IPS DF 6.9 (cell line): ENCODE results near the gene STOML3.

Experiments used
- DNase-seq: peaks from one replicate; pipeline ENCODE4 v3.0.0-alpha.2; 2013; ENCODE audit warnings: low read depth, low spot score
- H3K27ac ChIP-seq: one replicate; pipeline ENCODE4 v1.5.1; 2013; ENCODE audit warnings: low read length, control low read depth
- H3K27me3 ChIP-seq: 2 replicates; pipeline ENCODE4 v1.6.1; 2013; ENCODE audit warnings: mild to moderate bottlenecking, low read length; ENCODE audit not compliant: control insufficient read depth, insufficient read depth
- H3K36me3 ChIP-seq: 2 replicates; pipeline ENCODE4 v1.6.1; 2013; ENCODE audit warnings: low read length; ENCODE audit not compliant: control insufficient read depth, insufficient read depth
- H3K4me1 ChIP-seq: 2 replicates; pipeline ENCODE4 v1.6.1; 2013; ENCODE audit warnings: low read length; ENCODE audit not compliant: control insufficient read depth, insufficient read depth
- H3K4me3 ChIP-seq: 2 replicates; pipeline ENCODE4 v1.5.1; 2013; ENCODE audit warnings: mild to moderate bottlenecking, low read length
- H3K9me3 ChIP-seq: 2 replicates; pipeline ENCODE4 v1.6.1; 2013; ENCODE audit warnings: low read length, inconsistent platforms; ENCODE audit not compliant: control insufficient read depth, insufficient read depth
- WGBS: extraction: QIAGEN DNeasy Blood & Tissue Kit; methylation state at CpG from one replicate; pipeline ENCODE4 v1.1.7; 2013; ENCODE audit warnings: mixed read lengths, missing lambda C conversion rate; ENCODE audit not compliant: insufficient read length, insufficient coverage; 5-methylcytosine and 5-hydroxymethylcytosine counted together

The STOML3 gene

GRCh38 chr13:38990693-38991092 lies at the start of gene STOML3:
STOML3 (minus strand) TSS chr13:38990831; CDS start chr13:38990721, 110 bp downstream.
- Histone ChIP-seq H3K4me1 (no peaks in the 10 kb centered on the region), H3K36me3 (no peaks in the 10 kb centered on the region), H3K4me3 (no peak within 1 kb of the TSS), H3K27ac (no peak within 1 kb of the TSS), H3K9me3 (no peaks in the 10 kb centered on the region), H3K27me3 (no peaks in the 10 kb centered on the region)
- no peak for DNase-seq

- Histone ChIP-seq H3K9me3 (no peaks in the 10 kb centered on the region), H3K36me3 (no peaks in the 10 kb centered on the region), H3K27me3 (no peaks in the 10 kb centered on the region), H3K4me3 (no peak overlapping the region), H3K27ac (no peak overlapping the region), H3K4me1 (no peaks in the 10 kb centered on the region; the same call in 1 of the 2 replicates)
- WGBS: no CpG with 5 or more reads among the region's 1 CpG
- DNase-seq: no peak
Measured at GRCh38 chr13:39040206-39040605, 49.6 kb upstream of the STOML3 start.

- 100% methylated on average over 2 of the region's 7 CpGs for WGBS
- H3K9me3 ChIP-seq: no peaks in the 10 kb centered on the region
- DNase-seq: no peak
- H3K36me3 ChIP-seq: no peaks in the 10 kb centered on the region
- H3K27me3 ChIP-seq: no peaks in the 10 kb centered on the region
- peak overlapping the region; percentile 55; the same call in 1 of the 2 replicates for H3K4me3 ChIP-seq
- H3K4me1 ChIP-seq: no peaks in the 10 kb centered on the region; the same call in 1 of the 2 replicates
- no peak overlapping the region for H3K27ac ChIP-seq
Measured at GRCh38 chr13:39039041-39039440, 48.4 kb upstream of the STOML3 start.

GRCh38 chr13:39038569-39039030 lies 48.0 kb upstream of the STOML3 start:
- no peaks in the 10 kb centered on the region for H3K36me3 ChIP-seq
- H3K4me3 ChIP-seq: peak overlapping the region; percentile 55
- WGBS: no CpG with 5 or more reads among the region's 15 CpGs
- no peaks in the 10 kb centered on the region for H3K27me3 ChIP-seq
- H3K4me1 ChIP-seq: no peaks in the 10 kb centered on the region; the same call in 1 of the 2 replicates
- no peaks in the 10 kb centered on the region for H3K9me3 ChIP-seq
- no peak overlapping the region for H3K27ac ChIP-seq
- no peak for DNase-seq

GRCh38 chr13:39037880-39038568 lies 47.4 kb upstream of the STOML3 start, which contains the start of the genes NHLRC3 and PROSER1:
NHLRC3 (plus strand) TSS chr13:39038456; CDS start chr13:39038640, 184 bp downstream.
PROSER1 (minus strand) TSS chr13:39038089; CDS start chr13:39037242, 847 bp downstream.
- Histone ChIP-seq H3K4me1 (no peaks in the 10 kb centered on the region; the same call in 1 of the 2 replicates), H3K27ac (no peak within 1 kb of the TSS), H3K9me3 (no peaks in the 10 kb centered on the region), H3K4me3 (peak within 1 kb of the TSS; percentile 55), H3K27me3 (no peaks in the 10 kb centered on the region), H3K36me3 (no peaks in the 10 kb centered on the region)
- DNase-seq: no peak
- WGBS: no CpG with 5 or more reads among the region's 41 CpGs

- no CpG with 5 or more reads among the region's 39 CpGs for WGBS
- no peaks in the 10 kb centered on the region; the same call in 1 of the 2 replicates for H3K4me1 ChIP-seq
Measured at GRCh38 chr13:39037410-39037879, 46.8 kb upstream of the STOML3 start.

GRCh38 chr13:39036212-39036611 lies 45.6 kb upstream of the STOML3 start:
- Histone ChIP-seq H3K4me3 (peak overlapping the region; percentile 55; the same call in 1 of the 2 replicates), H3K27ac (no peak overlapping the region), H3K4me1 (no peaks in the 10 kb centered on the region; the same call in 1 of the 2 replicates), H3K27me3 (no peaks in the 10 kb centered on the region), H3K36me3 (no peaks in the 10 kb centered on the region), H3K9me3 (no peaks in the 10 kb centered on the region)
- DNase-seq: no peak
- WGBS: no CpG with 5 or more reads among the region's 9 CpGs

More at GRCh38 chr13:39037410-39037879, 46.8 kb upstream of the STOML3 start:
- Histone ChIP-seq H3K27me3 (no peaks in the 10 kb centered on the region), H3K4me3 (peak overlapping the region; percentile 55), H3K9me3 (no peaks in the 10 kb centered on the region), H3K27ac (no peak overlapping the region), H3K36me3 (no peaks in the 10 kb centered on the region)
- no peak for DNase-seq

- H3K4me3 ChIP-seq: peak overlapping the region; percentile 9; the same call in 1 of the 2 replicates
- no peaks in the 10 kb centered on the region; the same call in 1 of the 2 replicates for H3K4me1 ChIP-seq
- DNase-seq: no peak
- H3K27me3 ChIP-seq: no peaks in the 10 kb centered on the region
- no peaks in the 10 kb centered on the region for H3K36me3 ChIP-seq
- no peak overlapping the region for H3K27ac ChIP-seq
- H3K9me3 ChIP-seq: no peaks in the 10 kb centered on the region
- whole genome bisulfite sequencing: no CpG with 5 or more reads among the region's 2 CpGs
Measured at GRCh38 chr13:39035799-39036198, 45.2 kb upstream of the STOML3 start.

GRCh38 chr13:39035204-39035603 lies 44.6 kb upstream of the STOML3 start:
- no peak for DNase-seq
- WGBS: no CpG with 5 or more reads among the region's 2 CpGs
- Histone ChIP-seq H3K27me3 (no peaks in the 10 kb centered on the region), H3K4me1 (no peaks in the 10 kb centered on the region; the same call in 1 of the 2 replicates), H3K4me3 (no peak overlapping the region), H3K36me3 (no peaks in the 10 kb centered on the region; the same call in 1 of the 2 replicates), H3K9me3 (no peaks in the 10 kb centered on the region), H3K27ac (no peak overlapping the region)

- H3K27ac ChIP-seq: no peak overlapping the region
- H3K36me3 ChIP-seq: no peaks in the 10 kb centered on the region; the same call in 1 of the 2 replicates
- H3K9me3 ChIP-seq: no peaks in the 10 kb centered on the region
- H3K4me3 ChIP-seq: no peak overlapping the region
- WGBS: no CpG with 5 or more reads among the region's 1 CpG
- H3K27me3 ChIP-seq: no peaks in the 10 kb centered on the region
- no peaks in the 10 kb centered on the region; the same call in 1 of the 2 replicates for H3K4me1 ChIP-seq
- DNase-seq: no peak
Measured at GRCh38 chr13:39034085-39034484, 43.5 kb upstream of the STOML3 start.
